H1 (cell line): ENCODE results near the gene NUP88.

Experiments used
- CHD2 ChIP-seq: IDR thresholded peaks from 2 replicates; pipeline ENCODE4 v1.6.1; 2012; ENCODE audit warnings: low read length, improper control_type of control experiment
- CTCF ChIP-seq, 3 experiments: IDR thresholded peaks; 1 replicate in 2 of 3; 2 replicates in 1 of 3; pipeline versions ENCODE4 v1.5.1 to v1.6.1; 2011; ENCODE audit warnings: low read length in 3 of 3, mild to moderate bottlenecking in 3 of 3, inconsistent platforms in 2 of 3, low read depth in 1 of 3, moderate library complexity in 1 of 3; ENCODE audit not compliant: insufficient read depth in 1 of 3; ENCODE audit errors: control extremely low read depth in 1 of 3
- EZH2 ChIP-seq: fragments of 200-600 bp; sonication (generic); IDR thresholded peaks from 2 replicates; pipeline ENCODE4 v1.7.1; 2012; ENCODE audit warnings: low read depth, mild to moderate bottlenecking, moderate library complexity, low read length, inconsistent platforms; ENCODE audit not compliant: severe bottlenecking
- YY1 ChIP-seq: IDR thresholded peaks from 2 replicates; pipeline ENCODE4 v1.6.1; 2011; ENCODE audit warnings: low read depth, mild to moderate bottlenecking, low read length

DNA sequence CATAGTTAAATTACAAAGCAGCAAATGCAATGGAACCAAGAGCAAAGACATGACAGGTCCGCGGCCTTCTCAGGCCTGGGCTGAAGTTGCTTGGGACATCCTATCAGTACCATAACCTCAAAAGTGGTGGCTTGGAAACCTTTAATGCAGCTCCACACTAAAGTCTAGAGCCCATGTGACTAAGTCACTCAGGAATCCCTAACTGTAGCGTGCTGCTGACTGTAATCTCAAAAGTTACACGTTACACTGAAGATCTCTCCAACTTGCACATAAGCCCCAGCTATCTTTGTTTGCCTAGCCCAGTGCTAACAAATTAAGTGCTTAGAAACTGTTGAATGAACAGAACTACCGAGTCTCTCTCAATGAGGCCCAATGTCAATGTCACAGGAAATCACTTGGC lies 27.8 kb downstream of the NUP88 start:
- TF ChIP-seq YY1 = no peak
- TF ChIP-seq CTCF (IDR thresholded peaks at IDR 0.05; ENCODE audit: control extremely low read depth in 1 of 3, insufficient read depth in 1 of 3, low read depth in 1 of 3, low read length in 3 of 3) = no peak
- no peak for TF ChIP-seq EZH2
- TF ChIP-seq CHD2 = no peak
